Neural crest cell (in vitro differentiated cells): Measurements from ENCODE around the gene PTGR1. TPM values are rescaled to one million over a fixed set of nuclear protein-coding genes. Genes with fewer than 3 reads are reported as not detected.

Source experiments
- DNase-seq: peaks from one replicate; pipeline ENCODE4 v3.0.0; 2021; ENCODE audit warnings: low read depth, mixed read lengths, low spot score
- H3K27ac Mint-ChIP-seq: one replicate; pipeline ENCODE4 v1.8.0; 2021; ENCODE audit warnings: mild to moderate bottlenecking, mixed read lengths; ENCODE audit not compliant: unreplicated experiment
- H3K27me3 Mint-ChIP-seq: 2 replicates; pipeline ENCODE4 v1.8.0; 2021; ENCODE audit warnings: low read depth, mild to moderate bottlenecking, mixed read lengths
- H3K36me3 Mint-ChIP-seq: 2 replicates; pipeline ENCODE4 v1.8.0; 2021; ENCODE audit warnings: low read depth, mild to moderate bottlenecking, mixed read lengths
- H3K4me1 Mint-ChIP-seq: 2 replicates; pipeline ENCODE4 v1.8.0; 2021; ENCODE audit warnings: mixed read lengths
- H3K4me3 Mint-ChIP-seq: one replicate; pipeline ENCODE4 v1.8.0; 2021; ENCODE audit warnings: mild to moderate bottlenecking, mixed read lengths
- H3K9me3 Mint-ChIP-seq: 2 replicates; pipeline ENCODE4 v1.8.0; 2021; ENCODE audit warnings: mixed read lengths
- total RNA-seq: library from RNA; stranded (reverse); gene quantifications from 2 replicates; pipeline ENCODE4 v1.2.1, GENCODE V29; 2021
- TF ChIP-seq, protein P1 (sequence below): fragments of 200-600 bp; sonication (generic); conservative IDR thresholded peaks from 2 replicates; pipeline ENCODE4 v1.5.0; 2021; ENCODE audit warnings: antibody characterized with exemption, mild to moderate bottlenecking

The PTGR1 gene
- total RNA-seq, 1 donor from 2014 or later, result 51.5 TPM

DNA sequence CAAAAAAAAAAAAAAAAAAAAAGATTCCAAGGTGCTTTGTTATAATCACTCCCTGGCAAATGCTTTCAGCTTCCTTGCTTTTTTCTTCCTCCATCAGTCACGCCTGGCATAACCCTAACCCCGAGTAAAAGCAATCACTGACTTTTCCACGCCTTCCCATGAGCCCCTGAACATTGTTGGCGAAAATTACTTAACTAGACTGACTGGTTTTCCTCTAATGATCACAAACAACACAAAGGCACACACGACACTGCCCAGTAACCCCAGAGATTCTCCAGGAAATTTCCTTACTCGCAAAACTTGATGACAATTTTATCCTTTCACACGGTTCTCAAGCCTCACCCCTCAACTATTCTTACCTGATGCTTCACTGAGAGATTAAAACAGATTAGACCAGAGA is 11.4 kb upstream of the PTGR1 start:
- TF ChIP-seq, protein P1, sequence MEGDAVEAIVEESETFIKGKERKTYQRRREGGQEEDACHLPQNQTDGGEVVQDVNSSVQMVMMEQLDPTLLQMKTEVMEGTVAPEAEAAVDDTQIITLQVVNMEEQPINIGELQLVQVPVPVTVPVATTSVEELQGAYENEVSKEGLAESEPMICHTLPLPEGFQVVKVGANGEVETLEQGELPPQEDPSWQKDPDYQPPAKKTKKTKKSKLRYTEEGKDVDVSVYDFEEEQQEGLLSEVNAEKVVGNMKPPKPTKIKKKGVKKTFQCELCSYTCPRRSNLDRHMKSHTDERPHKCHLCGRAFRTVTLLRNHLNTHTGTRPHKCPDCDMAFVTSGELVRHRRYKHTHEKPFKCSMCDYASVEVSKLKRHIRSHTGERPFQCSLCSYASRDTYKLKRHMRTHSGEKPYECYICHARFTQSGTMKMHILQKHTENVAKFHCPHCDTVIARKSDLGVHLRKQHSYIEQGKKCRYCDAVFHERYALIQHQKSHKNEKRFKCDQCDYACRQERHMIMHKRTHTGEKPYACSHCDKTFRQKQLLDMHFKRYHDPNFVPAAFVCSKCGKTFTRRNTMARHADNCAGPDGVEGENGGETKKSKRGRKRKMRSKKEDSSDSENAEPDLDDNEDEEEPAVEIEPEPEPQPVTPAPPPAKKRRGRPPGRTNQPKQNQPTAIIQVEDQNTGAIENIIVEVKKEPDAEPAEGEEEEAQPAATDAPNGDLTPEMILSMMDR, result no peak
- H3K4me3 Mint-ChIP-seq, result no peak overlapping the region
- DNase-seq, result no peak
- peaks cover 4% of the 10 kb centered on the region for H3K27me3 Mint-ChIP-seq
- no peaks in the 10 kb centered on the region for H3K4me1 Mint-ChIP-seq
- peak overlapping the region; percentile 48 for H3K27ac Mint-ChIP-seq
- no peaks in the 10 kb centered on the region for H3K36me3 Mint-ChIP-seq
- H3K9me3 Mint-ChIP-seq, result no peaks in the 10 kb centered on the region

DNA sequence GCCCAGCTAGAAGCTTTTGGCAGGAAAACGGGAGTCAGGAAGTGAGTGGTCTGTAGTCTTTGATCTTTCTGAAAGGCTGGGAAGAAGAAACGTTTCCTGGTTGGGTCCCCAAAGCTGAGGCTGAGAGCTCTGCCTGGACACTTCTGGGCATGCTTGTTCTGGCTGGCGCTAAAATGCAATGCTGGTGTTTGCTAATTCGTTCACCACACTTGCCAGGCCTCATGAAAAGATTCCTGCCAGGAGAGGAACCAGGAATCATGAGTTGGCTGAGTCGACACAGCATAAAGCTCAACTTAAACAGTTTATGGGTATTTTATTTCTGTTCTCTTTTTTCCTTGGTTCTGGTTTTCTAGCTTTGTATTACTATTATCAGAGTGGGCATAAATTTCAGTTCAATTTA is 10.7 kb upstream of the PTGR1 start:
- no peaks in the 10 kb centered on the region for H3K9me3 Mint-ChIP-seq
- TF ChIP-seq, protein P1, result no peak
- no peaks in the 10 kb centered on the region for H3K4me1 Mint-ChIP-seq
- H3K27ac Mint-ChIP-seq, result no peak overlapping the region
- DNase-seq, result no peak
- no peaks in the 10 kb centered on the region for H3K36me3 Mint-ChIP-seq
- H3K27me3 Mint-ChIP-seq, result peaks cover 4% of the 10 kb centered on the region
- no peak overlapping the region for H3K4me3 Mint-ChIP-seq

DNA sequence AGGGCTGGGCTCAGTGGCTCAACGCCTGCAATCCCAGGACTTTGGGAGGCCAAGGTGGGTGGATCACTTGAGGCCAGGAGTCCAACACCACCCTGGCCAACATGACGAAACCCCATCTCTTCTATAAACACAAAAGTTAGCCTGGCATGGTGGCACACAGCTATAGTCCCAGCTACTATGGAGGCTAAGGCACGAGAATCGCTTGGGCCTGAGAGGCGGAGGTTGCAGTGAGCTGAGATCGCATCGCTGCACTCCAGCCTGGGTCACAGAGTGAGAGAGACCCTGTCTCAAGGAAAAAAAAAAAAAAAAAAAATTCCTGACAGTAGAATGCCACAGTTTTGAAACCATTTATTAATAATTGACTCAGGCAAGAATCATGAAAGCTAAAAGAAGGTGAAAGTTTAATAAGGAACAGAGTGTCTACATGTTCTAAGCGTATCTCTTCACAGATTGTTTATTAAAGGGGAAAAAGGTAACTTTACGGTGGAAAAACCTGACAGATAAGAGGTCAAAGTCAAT is 5.7 kb upstream of the PTGR1 start:
- no peak for DNase-seq
- Mint-ChIP-seq H3K4me1 (peaks cover 12% of the 10 kb centered on the region), H3K4me3 (no peak overlapping the region), H3K36me3 (no peaks in the 10 kb centered on the region), H3K9me3 (no peaks in the 10 kb centered on the region), H3K27me3 (no peaks in the 10 kb centered on the region), H3K27ac (no peak overlapping the region)
- TF ChIP-seq, protein P1, result no peak

DNA sequence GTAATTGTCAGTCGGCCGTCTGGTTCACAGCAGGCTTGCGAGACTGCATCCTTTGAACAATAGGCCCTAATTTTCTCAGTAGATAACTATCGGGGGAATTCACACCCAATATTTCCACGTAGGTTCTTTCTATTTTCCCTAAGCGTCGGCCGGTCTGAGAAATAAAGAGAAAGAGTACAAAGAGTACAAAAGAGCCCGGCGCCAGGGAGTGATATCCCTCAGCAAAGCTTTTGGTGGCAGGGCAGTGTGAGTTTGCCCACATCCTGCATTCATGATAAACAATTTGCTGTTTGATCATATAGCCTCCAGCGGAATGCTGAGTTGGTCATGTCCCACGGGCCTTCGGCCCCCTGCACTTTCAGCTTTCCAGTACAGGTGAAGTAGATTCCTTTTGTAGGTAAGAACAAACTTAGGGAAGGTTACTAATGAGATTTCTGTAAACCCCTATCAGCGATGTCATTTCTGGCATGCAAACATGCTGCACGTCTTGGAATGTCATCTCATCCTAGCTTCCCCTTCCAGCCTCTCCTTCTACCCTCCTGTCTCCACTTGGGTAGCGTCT is 4.7 kb upstream of the PTGR1 start:
- peaks cover 2% of the 10 kb centered on the region for H3K27me3 Mint-ChIP-seq
- peak overlapping the region; percentile 60 for H3K27ac Mint-ChIP-seq
- H3K9me3 Mint-ChIP-seq, result no peaks in the 10 kb centered on the region
- H3K36me3 Mint-ChIP-seq, result no peaks in the 10 kb centered on the region
- DNase-seq, result no peak
- H3K4me1 Mint-ChIP-seq, result peaks cover 16% of the 10 kb centered on the region
- H3K4me3 Mint-ChIP-seq, result peak overlapping the region; percentile 7
- TF ChIP-seq, protein P1, result no peak

DNA sequence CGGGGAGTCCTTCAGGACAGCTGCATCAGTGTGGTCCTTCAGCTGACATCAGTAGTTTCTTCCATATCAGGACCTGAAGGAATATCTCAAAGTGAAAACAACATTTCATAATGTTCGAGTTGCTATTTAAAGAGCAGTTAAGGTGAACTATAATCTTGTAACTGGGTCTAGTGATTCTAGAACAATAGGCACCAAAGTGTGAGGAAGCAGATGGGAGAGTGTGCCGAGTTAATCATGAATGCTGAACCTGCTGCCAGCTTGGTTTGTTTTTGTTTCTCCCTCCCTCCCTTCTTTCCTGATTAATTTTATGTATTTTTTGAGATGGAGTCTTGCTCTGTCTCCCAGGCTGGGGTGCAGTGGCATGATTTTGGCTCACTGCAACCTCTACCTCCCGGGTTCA is 3.6 kb upstream of the PTGR1 start:
- H3K9me3 Mint-ChIP-seq, result no peaks in the 10 kb centered on the region
- no peak overlapping the region for H3K27ac Mint-ChIP-seq
- DNase-seq, result no peak
- peaks cover 26% of the 10 kb centered on the region for H3K4me1 Mint-ChIP-seq
- TF ChIP-seq, protein P1, result no peak
- H3K27me3 Mint-ChIP-seq, result peaks cover 3% of the 10 kb centered on the region
- no peaks in the 10 kb centered on the region for H3K36me3 Mint-ChIP-seq
- H3K4me3 Mint-ChIP-seq, result peak overlapping the region; percentile 6
